Ishikawa (cell line): ENCODE data around the gene RGS12.

ENCODE experiments used
- CEBPB ChIP-seq: IDR thresholded peaks from 2 replicates; pipeline ENCODE4 v1.6.1; 2012
- CREB1 ChIP-seq: IDR thresholded peaks from 2 replicates; pipeline ENCODE4 v1.6.1; 2012; ENCODE audit warnings: low read depth
- EGR1 ChIP-seq: IDR thresholded peaks from 2 replicates; pipeline ENCODE4 v1.6.1; 2012
- EP300 ChIP-seq: IDR thresholded peaks from 2 replicates; pipeline ENCODE4 v1.6.1; 2012; ENCODE audit warnings: borderline replicate concordance
- FOXM1 ChIP-seq: IDR thresholded peaks from 2 replicates; pipeline ENCODE4 v1.6.1; 2012; ENCODE audit warnings: low read depth, borderline replicate concordance
- NFIC ChIP-seq: IDR thresholded peaks from 2 replicates; pipeline ENCODE4 v1.6.1; 2012
- RAD21 ChIP-seq: IDR thresholded peaks from 2 replicates; pipeline ENCODE4 v1.6.1; 2012; ENCODE audit warnings: low read depth
- TAF1 ChIP-seq: IDR thresholded peaks from 2 replicates; pipeline ENCODE4 v1.6.1; 2012; ENCODE audit warnings: low read depth, mild to moderate bottlenecking
- TCF12 ChIP-seq: IDR thresholded peaks from 2 replicates; pipeline ENCODE4 v1.6.1; 2012; ENCODE audit warnings: low read depth
- TEAD4 ChIP-seq: IDR thresholded peaks from 2 replicates; pipeline ENCODE4 v1.6.1; 2012
- YY1 ChIP-seq: IDR thresholded peaks from 2 replicates; pipeline ENCODE4 v1.6.1; 2012; ENCODE audit warnings: low read depth
- ZBTB7A ChIP-seq: IDR thresholded peaks from 2 replicates; pipeline ENCODE4 v1.6.1; 2012; ENCODE audit warnings: low read depth
- TF ChIP-seq, protein P1 (sequence below): IDR thresholded peaks from 2 replicates; pipeline ENCODE4 v1.6.1; 2012; ENCODE audit warnings: low read depth, mild to moderate bottlenecking
- TF ChIP-seq, protein P2 (sequence below): IDR thresholded peaks from 2 replicates; pipeline ENCODE4 v1.6.1; 2012
- TF ChIP-seq, protein P3 (sequence below): IDR thresholded peaks from 2 replicates; pipeline ENCODE4 v1.6.1; 2012

RGS12 gene

DNA sequence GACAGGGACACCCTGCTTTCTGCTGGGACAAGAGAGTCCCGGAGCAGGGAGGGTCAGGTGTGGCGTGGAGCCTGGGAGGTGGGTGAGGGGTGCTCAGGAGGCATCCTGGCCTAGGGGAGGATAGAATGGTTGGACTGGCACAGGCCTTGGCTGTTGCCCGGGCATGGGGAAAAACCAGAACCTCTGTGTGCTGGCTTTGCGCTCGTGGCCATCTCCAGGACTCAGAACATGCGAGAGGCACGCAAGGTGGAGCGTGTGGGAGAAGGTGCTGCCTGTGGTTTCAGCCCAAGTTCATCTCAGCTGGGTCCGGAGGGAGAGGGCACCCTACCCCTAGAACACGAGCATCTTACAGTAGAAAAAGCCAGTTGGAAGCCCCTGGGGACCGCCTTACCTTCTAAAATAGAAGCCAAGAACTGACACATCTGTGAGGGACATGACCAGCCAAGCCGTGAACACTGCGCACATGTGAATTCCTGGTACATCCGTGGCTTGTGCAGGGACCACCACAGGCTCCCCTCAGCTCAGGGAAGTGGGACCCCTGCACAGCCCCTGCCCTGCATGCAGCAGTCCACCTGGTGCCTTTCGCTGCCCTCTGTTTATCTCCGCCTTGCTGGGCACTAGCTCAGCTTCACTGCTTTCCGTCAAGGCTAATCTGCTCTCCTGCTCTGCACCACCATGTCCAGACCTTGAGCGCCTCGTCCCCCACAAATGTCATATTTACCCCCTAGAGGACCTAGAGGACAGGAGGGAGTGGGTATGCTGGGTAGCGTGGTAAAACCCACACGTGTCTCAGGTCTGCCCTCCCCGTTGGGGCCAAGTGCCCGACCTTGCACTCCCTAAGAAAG lies 30.4 kb upstream of the RGS12 start:
- TF ChIP-seq CREB1 (no peak), RAD21 (no peak), ZBTB7A (no peak), TEAD4 (no peak), EP300 (no peak)

DNA sequence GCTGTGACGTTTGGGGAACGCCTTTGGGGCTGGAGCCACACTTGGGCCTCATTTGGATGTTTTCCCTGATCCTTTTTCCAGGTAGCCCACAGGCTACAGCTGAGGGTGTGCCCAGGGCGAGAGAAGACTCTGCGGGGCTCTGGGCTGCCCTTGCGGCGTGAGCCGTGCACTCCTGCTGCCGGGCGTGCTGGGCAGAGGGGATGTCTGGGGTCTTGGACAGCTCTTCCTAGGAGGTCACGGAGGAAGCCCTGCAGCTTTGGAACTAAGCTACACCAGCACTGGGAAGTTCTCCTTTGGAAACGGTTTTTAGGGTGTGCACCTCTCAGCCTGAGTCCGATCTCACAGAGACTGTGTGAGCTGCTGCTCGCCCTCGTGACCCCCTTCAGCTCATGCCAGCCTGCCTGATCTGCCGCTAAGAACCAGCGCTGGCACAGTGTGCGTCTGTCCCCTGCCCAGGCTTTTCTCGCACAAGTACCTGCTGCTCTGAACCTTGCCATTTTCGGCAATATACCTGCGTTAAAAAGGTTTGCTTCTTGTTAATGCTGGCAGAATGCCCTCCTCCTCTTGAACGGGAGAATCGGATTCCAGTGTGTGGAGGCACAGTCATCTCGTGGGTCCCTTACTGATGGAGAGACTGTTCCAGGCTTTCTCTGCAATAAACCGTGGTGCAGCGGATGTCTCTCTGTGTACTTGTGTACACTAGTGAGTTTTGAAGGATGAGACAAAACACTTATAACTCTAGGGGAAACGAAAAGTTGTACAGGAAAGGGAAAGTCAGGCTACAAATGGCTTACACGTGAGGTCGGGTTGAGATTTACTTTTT lies 29.6 kb upstream of the RGS12 start:
- TF ChIP-seq RAD21 (no peak), NFIC (no peak), CEBPB (no peak), EP300 (no peak), TEAD4 (no peak), TAF1 (no peak), TCF12 (no peak), CREB1 (no peak), YY1 (no peak), EGR1 (no peak), FOXM1 (no peak), ZBTB7A (no peak)
- TF ChIP-seq, protein P1, sequence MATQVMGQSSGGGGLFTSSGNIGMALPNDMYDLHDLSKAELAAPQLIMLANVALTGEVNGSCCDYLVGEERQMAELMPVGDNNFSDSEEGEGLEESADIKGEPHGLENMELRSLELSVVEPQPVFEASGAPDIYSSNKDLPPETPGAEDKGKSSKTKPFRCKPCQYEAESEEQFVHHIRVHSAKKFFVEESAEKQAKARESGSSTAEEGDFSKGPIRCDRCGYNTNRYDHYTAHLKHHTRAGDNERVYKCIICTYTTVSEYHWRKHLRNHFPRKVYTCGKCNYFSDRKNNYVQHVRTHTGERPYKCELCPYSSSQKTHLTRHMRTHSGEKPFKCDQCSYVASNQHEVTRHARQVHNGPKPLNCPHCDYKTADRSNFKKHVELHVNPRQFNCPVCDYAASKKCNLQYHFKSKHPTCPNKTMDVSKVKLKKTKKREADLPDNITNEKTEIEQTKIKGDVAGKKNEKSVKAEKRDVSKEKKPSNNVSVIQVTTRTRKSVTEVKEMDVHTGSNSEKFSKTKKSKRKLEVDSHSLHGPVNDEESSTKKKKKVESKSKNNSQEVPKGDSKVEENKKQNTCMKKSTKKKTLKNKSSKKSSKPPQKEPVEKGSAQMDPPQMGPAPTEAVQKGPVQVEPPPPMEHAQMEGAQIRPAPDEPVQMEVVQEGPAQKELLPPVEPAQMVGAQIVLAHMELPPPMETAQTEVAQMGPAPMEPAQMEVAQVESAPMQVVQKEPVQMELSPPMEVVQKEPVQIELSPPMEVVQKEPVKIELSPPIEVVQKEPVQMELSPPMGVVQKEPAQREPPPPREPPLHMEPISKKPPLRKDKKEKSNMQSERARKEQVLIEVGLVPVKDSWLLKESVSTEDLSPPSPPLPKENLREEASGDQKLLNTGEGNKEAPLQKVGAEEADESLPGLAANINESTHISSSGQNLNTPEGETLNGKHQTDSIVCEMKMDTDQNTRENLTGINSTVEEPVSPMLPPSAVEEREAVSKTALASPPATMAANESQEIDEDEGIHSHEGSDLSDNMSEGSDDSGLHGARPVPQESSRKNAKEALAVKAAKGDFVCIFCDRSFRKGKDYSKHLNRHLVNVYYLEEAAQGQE = no peak
- TF ChIP-seq, protein P2, sequence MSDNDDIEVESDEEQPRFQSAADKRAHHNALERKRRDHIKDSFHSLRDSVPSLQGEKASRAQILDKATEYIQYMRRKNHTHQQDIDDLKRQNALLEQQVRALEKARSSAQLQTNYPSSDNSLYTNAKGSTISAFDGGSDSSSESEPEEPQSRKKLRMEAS = no peak
- TF ChIP-seq, protein P3, sequence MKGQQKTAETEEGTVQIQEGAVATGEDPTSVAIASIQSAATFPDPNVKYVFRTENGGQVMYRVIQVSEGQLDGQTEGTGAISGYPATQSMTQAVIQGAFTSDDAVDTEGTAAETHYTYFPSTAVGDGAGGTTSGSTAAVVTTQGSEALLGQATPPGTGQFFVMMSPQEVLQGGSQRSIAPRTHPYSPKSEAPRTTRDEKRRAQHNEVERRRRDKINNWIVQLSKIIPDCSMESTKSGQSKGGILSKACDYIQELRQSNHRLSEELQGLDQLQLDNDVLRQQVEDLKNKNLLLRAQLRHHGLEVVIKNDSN = no peak

DNA sequence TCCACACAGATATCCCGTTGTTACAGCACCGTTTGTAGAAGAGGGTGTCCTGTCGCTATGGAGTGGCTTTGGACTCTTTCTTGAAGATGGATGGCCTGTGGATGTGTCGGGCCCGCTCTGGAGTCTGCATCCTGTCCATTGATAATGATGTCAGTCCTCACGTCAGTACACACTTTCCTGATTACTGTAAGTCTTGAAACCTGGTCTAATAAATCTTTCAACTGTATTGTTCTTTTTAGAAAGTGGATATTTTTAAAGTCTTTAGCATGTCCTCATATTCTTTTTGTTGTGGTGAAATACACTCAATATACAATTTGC lies 29.0 kb upstream of the RGS12 start:
- TF ChIP-seq FOXM1 (no peak), NFIC (no peak), RAD21 (no peak), ZBTB7A (no peak), YY1 (no peak), EGR1 (no peak), TEAD4 (no peak), EP300 (no peak)
- TF ChIP-seq, protein P2 = no peak

DNA sequence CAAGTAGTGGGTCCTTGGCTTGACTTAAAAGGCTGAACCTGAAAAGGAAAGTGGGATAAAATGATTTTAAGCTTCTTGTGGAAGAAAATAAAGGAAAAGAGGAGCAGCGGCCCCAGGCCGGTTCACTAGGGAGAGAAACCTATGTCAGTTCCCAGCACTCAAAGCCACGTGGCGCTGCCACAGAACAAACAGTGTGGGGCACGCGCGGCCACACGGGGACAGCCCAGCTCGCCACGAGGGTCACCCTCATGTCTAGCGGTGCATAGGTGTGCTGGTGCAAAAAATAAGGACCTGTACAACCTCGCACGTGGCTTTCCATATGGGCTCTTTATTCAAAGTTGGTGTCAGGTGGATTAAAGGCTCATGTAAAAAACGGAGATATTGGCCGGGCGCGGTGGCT lies 26.7 kb upstream of the RGS12 start:
- TF ChIP-seq, protein P1 = no peak
- TF ChIP-seq TCF12 (no peak), YY1 (no peak), TEAD4 (no peak), RAD21 (no peak), CREB1 (no peak)
- TF ChIP-seq, protein P3 = no peak
- TF ChIP-seq, protein P2 = no peak

DNA sequence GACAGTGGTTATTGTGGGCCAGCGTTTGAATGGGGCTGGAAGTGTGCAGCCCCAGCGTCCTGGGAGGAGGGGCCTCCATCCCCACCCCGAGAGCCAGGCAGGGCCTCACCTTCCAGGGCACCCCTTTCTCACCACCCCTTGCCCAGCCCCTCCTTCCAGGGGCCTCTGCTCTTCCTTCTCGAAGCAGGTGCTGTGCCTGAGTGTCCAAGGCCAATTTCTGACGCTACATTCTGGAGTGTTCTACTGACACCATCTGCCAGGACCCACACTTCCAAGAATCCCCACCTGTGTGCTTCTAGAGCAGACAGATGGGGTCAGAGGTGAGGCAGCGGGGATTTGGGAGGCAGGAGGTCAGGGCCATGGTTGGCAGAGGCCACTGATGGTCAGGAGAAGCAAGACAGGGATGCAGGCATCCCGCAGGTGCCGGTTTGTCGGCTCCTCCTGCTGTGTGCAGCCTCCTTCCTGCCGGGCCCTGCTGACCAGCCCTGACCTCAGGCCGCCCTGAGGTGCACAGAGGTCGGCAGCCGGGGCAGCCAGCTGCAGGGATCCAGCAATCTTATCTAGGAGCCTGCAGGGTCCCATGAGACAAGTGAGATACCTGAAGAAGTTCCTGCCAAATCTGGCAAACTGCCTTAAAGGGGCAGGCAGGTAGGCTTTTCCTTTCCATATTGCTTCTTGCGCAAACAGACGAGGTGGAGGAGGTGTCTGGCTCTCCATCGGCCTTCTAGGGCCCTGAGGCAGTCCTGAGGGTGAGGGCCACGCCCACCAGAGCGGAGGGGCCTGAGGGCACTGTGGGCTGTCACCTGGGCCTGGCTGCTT lies 25.0 kb upstream of the RGS12 start:
- TF ChIP-seq, protein P2 = no peak
- 0 out of 2 replicates have a peak, but pooled peaks have one; percentile 38 for TF ChIP-seq CEBPB
- no peak for TF ChIP-seq NFIC
